ENCODE results near the gene CCHCR1. TPM values are rescaled to one million over a fixed set of nuclear protein-coding genes. Genes with fewer than 3 reads are reported as not detected.

Gene CCHCR1
- total and polyA plus RNA-seq, 2 of the 8 experiments (the other 6 are each of a cell fraction or from before 2014, with no cell fraction given), result 20.9 to 38.0 TPM

DNA sequence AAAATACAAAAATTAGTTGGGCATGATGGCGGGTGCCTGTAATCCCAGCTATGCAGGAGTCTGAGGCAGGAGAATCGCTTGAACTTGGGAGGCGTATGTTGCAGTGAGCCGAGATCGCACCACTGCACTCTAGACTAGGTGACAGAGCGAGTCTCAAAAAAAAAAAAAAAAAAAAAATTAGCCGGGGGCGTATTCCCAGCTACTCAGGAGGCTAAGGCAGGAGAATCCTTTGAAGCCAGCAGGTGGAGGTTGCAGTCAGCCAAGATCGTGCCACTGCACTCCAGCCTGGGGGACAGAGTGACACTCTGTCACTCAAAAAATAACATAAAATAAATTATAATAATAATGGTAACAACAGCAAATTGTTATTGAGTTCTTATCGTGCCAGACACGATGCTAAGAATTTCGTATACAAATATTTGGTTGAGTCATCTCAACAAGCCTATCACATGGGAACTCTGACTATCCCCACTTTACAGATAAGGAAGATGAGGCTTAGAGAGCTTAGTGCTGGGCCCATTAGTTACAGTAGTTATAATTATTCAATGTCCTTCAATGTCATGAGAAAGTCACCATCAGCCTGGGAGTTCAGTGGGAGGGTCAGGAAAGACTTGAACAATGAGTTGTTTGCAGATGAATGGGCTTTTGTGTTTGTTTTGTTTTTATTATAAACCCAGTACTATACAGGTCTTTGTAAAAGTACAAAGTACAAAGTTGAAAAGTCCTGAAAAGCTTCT is 64.7 kb downstream of the CCHCR1 start:
- no peak for FAIRE-seq
- no peak overlapping the region for H3K27ac ChIP-seq (ENCODE audit: low read depth, low read length)
- H3K79me1 ChIP-seq (ENCODE audit: low read depth, low read length), result no peaks in the 10 kb centered on the region
- ChIA-PET POLR2A (ENCODE audit: partially characterized antibody) (interaction anchor here (1.4 kb wide), 1 partner anchor 18 kb away, joined by 3 read pairs; no protein-coding TSS in a partner anchor), CTCF (ENCODE audit: partially characterized antibody) (interaction anchor here (0.7 to 3.4 kb wide), 13 partner anchors 8 to 178 kb away, joined by 3 to 18 read pairs (median 5); partner anchors contain the start of gene VARS2)
- no peaks in the 10 kb centered on the region for H3K27me3 ChIP-seq (replicated peaks in 1 of 4; ENCODE audit: control insufficient read depth in 3 of 4, extremely low read depth in 1 of 4, insufficient read depth in 3 of 4, low read length in 3 of 4)
- WGBS, 2 experiments (ENCODE audit: extremely low coverage in 1 of 2, insufficient coverage in 1 of 2, insufficient read length in 1 of 2, insufficient replicate concordance in 2 of 2, low coverage in 1 of 2, low lambda C conversion rate in 2 of 2, missing lambda C conversion rate in 1 of 2), result 93% methylated on average over 11 of the region's 12 CpGs; no CpG with 5 or more reads in 1 of the 2 experiments
- no peak overlapping the region for H2BK15ac ChIP-seq (ENCODE audit: low read length)
- no peak overlapping the region for H3K4me2 ChIP-seq (ENCODE audit: insufficient read depth in 1 of 2, low read depth in 2 of 2, low read length in 2 of 2)
- no peak for DNase-seq (ENCODE audit: low read depth in 1 of 2, low spot score in 2 of 2)
- no peak overlapping the region for H3K9ac ChIP-seq (replicated peaks in 1 of 4; ENCODE audit: extremely low read depth in 1 of 4, low read depth in 3 of 4, low read length in 3 of 4)
- no peak overlapping the region for H3K18ac ChIP-seq (ENCODE audit: extremely low read depth, low read length)
- no peak overlapping the region for H2BK12ac ChIP-seq (ENCODE audit: low read depth, low read length)
- H2AFZ ChIP-seq (ENCODE audit: low read length), result no peak overlapping the region
- H3K23ac ChIP-seq (ENCODE audit: insufficient read length), result no peak overlapping the region
- no peak overlapping the region for H2AK5ac ChIP-seq (ENCODE audit: low read depth, low read length)
- peaks cover 0 to 3% (median 0%) of the 10 kb centered on the region in 4 experiments; a peak in 3 of 7 replicates for H3K4me1 ChIP-seq (replicated peaks in 1 of 4; ENCODE audit: control insufficient read depth in 3 of 4, insufficient read depth in 4 of 4, low read length in 3 of 4)
- H3K9me3 ChIP-seq (ENCODE audit: insufficient read depth in 2 of 2, low read depth in 1 of 2, low read length in 1 of 2), result no peaks in the 10 kb centered on the region
- no peak overlapping the region for H4K8ac ChIP-seq (ENCODE audit: extremely low read depth, insufficient read depth, low read length)
- TF ChIP-seq POLR2A (IDR thresholded peaks at IDR 0.05; ENCODE audit: control extremely low read depth in 1 of 2, low read depth in 2 of 2, low read length in 2 of 2), result no peak
- TF ChIP-seq RNF2 (IDR thresholded peaks at IDR 0.05; ENCODE audit: borderline replicate concordance, low read depth, low read length, missing control alignments, poor library complexity, severe bottlenecking), result no peak
- no peak for TF ChIP-seq RBBP5 (IDR thresholded peaks at IDR 0.05; ENCODE audit: borderline replicate concordance, low read depth, low read length)
- TF ChIP-seq RAD21 (IDR thresholded peaks at IDR 0.05 in 1 of 2, conservative IDR thresholded peaks at IDR 0.05 in 1 of 2; ENCODE audit: low read depth in 2 of 2, low read length in 2 of 2), result no peak
- no peak for TF ChIP-seq CREB1 (IDR thresholded peaks at IDR 0.05)
- TF ChIP-seq SIRT6 (IDR thresholded peaks at IDR 0.05; ENCODE audit: low read length), result no peak
- no peak for TF ChIP-seq SP2 (IDR thresholded peaks at IDR 0.05; ENCODE audit: low read length)
- TF ChIP-seq JUN (IDR thresholded peaks at IDR 0.05; ENCODE audit: low read depth, low read length), result no peak
- H3K14ac ChIP-seq (ENCODE audit: insufficient read length), result no peak overlapping the region
- no peak overlapping the region for H4K91ac ChIP-seq (replicated peaks; ENCODE audit: insufficient read length, low read length)
- no peaks in the 10 kb centered on the region for H3K23me2 ChIP-seq (ENCODE audit: low read depth, low read length)
- H3K79me2 ChIP-seq (ENCODE audit: control insufficient read depth in 1 of 2, insufficient read depth in 2 of 2, low read length in 2 of 2), result no peaks in the 10 kb centered on the region
- H4K20me1 ChIP-seq (replicated peaks in 1 of 2; ENCODE audit: control insufficient read depth in 1 of 2, insufficient read depth in 2 of 2, low read length in 2 of 2), result no peaks in the 10 kb centered on the region
- no peak overlapping the region for H3K4ac ChIP-seq (replicated peaks; ENCODE audit: insufficient read length, low read depth, low read length)
- H4K5ac ChIP-seq (ENCODE audit: insufficient read length, low read depth, low read length), result no peak overlapping the region
- no peak overlapping the region for H2BK120ac ChIP-seq (replicated peaks; ENCODE audit: low read depth, low read length)
- no peak overlapping the region for H2BK20ac ChIP-seq (ENCODE audit: low read length)
- H3K56ac ChIP-seq (replicated peaks; ENCODE audit: insufficient read length, low read depth, low read length), result no peak overlapping the region
- no peaks in the 10 kb centered on the region for H3K36me3 ChIP-seq (ENCODE audit: control insufficient read depth in 2 of 4, insufficient read depth in 4 of 4, low read length in 3 of 4)
- H2BK5ac ChIP-seq (ENCODE audit: low read depth, low read length), result no peak overlapping the region
- H3K4me3 ChIP-seq (ENCODE audit: extremely low read depth in 1 of 4, insufficient read depth in 2 of 4, low read depth in 3 of 4, low read length in 4 of 4), result no peak overlapping the region
